ENCODE results near the gene ZNF335. TPM values are rescaled to one million over a fixed set of nuclear protein-coding genes. Genes with fewer than 3 reads are reported as not detected.
A peak's percentile ranks its signal among the peaks of the same experiment; 100 is the strongest.

The ZNF335 gene
- total and polyA plus RNA-seq, 2 of the 13 experiments (the other 11 are each of a cell fraction or from before 2014, with no cell fraction given), result 9.7 to 13.7 TPM

DNA sequence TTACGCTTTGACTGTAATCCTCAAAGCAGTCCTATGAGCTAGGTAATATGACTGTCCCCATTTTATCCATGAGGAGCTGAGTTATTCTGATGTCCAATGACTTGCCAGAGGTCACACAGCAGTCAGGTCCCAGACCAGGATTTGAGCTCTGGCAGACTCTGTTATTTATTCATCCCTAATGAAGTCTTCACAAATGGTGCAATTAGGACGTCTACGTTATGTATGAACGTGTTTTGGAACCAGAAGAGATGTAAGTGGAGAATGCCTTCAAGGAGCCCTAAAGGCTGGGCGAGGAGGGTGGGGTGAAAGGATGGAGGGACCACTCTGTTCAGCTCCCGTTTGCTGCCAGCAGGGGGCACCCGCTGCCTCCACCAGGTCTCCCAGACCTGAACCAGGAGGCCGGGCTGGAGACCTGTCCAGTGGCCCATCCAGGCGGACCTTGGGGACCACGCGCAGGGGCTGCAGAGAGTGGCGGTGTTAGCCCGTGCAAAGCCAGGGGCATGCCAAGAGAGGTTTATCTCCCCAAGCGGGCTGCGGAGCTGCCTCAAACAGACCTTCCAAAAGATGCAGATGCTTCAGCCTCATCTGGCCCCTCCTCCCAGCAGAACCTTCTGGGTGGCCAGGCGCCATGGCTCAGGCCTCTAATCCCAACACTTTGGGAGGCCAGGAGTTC lies 15.2 kb upstream of the ZNF335 start (continued):
- TF ChIP-seq, protein P1, sequence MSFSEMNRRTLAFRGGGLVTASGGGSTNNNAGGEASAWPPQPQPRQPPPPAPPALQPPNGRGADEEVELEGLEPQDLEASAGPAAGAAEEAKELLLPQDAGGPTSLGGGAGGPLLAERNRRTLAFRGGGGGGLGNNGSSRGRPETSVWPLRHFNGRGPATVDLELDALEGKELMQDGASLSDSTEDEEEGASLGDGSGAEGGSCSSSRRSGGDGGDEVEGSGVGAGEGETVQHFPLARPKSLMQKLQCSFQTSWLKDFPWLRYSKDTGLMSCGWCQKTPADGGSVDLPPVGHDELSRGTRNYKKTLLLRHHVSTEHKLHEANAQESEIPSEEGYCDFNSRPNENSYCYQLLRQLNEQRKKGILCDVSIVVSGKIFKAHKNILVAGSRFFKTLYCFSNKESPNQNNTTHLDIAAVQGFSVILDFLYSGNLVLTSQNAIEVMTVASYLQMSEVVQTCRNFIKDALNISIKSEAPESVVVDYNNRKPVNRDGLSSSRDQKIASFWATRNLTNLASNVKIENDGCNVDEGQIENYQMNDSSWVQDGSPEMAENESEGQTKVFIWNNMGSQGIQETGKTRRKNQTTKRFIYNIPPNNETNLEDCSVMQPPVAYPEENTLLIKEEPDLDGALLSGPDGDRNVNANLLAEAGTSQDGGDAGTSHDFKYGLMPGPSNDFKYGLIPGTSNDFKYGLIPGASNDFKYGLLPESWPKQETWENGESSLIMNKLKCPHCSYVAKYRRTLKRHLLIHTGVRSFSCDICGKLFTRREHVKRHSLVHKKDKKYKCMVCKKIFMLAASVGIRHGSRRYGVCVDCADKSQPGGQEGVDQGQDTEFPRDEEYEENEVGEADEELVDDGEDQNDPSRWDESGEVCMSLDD (CRISPR knock-in tag; IDR thresholded peaks at IDR 0.05; ENCODE audit: borderline replicate concordance), result no peak
- TF ChIP-seq HNRNPL (IDR thresholded peaks at IDR 0.05; ENCODE audit: low read depth, low read length) (no peak), SCMH1 (CRISPR knock-in tag; IDR thresholded peaks at IDR 0.05; ENCODE audit: borderline replicate concordance) (no peak), ZSCAN30 (CRISPR knock-in tag; IDR thresholded peaks at IDR 0.05) (no peak), ZFP1 (CRISPR knock-in tag; IDR thresholded peaks at IDR 0.05) (no peak), ZZZ3 (CRISPR knock-in tag; IDR thresholded peaks at IDR 0.05; ENCODE audit: borderline replicate concordance) (no peak; the same call in 1 of the 2 replicates), SP2 (CRISPR knock-in tag; IDR thresholded peaks at IDR 0.05) (no peak), NFYC (CRISPR knock-in tag; IDR thresholded peaks at IDR 0.05) (no peak), ZNF776 (CRISPR knock-in tag; IDR thresholded peaks at IDR 0.05) (no peak), TBP (CRISPR knock-in tag; IDR thresholded peaks at IDR 0.05) (no peak), ZNF260 (CRISPR knock-in tag; IDR thresholded peaks at IDR 0.05; ENCODE audit: borderline replicate concordance, low read depth) (no peak), TARDBP (CRISPR knock-in tag; IDR thresholded peaks at IDR 0.05) (no peak), ZNF660 (CRISPR knock-in tag; IDR thresholded peaks at IDR 0.05; ENCODE audit: borderline replicate concordance, low read depth) (no peak), STAG1 (CRISPR knock-in tag; IDR thresholded peaks at IDR 0.05) (peak; percentile 76), ZNF33A (CRISPR knock-in tag; IDR thresholded peaks at IDR 0.05; ENCODE audit: borderline replicate concordance) (no peak), RBFOX2 (IDR thresholded peaks at IDR 0.05; ENCODE audit: low read depth, low read length) (no peak), DPF2 (CRISPR knock-in tag; IDR thresholded peaks at IDR 0.05; ENCODE audit: borderline replicate concordance, low read depth) (no peak), ZNF496 (CRISPR knock-in tag; IDR thresholded peaks at IDR 0.05; ENCODE audit: insufficient replicate concordance) (no peak)
- TF ChIP-seq, protein P2, sequence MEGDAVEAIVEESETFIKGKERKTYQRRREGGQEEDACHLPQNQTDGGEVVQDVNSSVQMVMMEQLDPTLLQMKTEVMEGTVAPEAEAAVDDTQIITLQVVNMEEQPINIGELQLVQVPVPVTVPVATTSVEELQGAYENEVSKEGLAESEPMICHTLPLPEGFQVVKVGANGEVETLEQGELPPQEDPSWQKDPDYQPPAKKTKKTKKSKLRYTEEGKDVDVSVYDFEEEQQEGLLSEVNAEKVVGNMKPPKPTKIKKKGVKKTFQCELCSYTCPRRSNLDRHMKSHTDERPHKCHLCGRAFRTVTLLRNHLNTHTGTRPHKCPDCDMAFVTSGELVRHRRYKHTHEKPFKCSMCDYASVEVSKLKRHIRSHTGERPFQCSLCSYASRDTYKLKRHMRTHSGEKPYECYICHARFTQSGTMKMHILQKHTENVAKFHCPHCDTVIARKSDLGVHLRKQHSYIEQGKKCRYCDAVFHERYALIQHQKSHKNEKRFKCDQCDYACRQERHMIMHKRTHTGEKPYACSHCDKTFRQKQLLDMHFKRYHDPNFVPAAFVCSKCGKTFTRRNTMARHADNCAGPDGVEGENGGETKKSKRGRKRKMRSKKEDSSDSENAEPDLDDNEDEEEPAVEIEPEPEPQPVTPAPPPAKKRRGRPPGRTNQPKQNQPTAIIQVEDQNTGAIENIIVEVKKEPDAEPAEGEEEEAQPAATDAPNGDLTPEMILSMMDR (CRISPR knock-in tag; IDR thresholded peaks at IDR 0.05), result peak; percentile 94
- TF ChIP-seq, protein P3, sequence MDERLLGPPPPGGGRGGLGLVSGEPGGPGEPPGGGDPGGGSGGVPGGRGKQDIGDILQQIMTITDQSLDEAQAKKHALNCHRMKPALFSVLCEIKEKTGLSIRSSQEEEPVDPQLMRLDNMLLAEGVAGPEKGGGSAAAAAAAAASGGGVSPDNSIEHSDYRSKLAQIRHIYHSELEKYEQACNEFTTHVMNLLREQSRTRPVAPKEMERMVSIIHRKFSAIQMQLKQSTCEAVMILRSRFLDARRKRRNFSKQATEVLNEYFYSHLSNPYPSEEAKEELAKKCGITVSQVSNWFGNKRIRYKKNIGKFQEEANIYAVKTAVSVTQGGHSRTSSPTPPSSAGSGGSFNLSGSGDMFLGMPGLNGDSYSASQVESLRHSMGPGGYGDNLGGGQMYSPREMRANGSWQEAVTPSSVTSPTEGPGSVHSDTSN (CRISPR knock-in tag; IDR thresholded peaks at IDR 0.05), result no peak
- TF ChIP-seq, protein P4, sequence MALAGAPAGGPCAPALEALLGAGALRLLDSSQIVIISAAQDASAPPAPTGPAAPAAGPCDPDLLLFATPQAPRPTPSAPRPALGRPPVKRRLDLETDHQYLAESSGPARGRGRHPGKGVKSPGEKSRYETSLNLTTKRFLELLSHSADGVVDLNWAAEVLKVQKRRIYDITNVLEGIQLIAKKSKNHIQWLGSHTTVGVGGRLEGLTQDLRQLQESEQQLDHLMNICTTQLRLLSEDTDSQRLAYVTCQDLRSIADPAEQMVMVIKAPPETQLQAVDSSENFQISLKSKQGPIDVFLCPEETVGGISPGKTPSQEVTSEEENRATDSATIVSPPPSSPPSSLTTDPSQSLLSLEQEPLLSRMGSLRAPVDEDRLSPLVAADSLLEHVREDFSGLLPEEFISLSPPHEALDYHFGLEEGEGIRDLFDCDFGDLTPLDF (CRISPR knock-in tag; IDR thresholded peaks at IDR 0.05), result no peak
- TF ChIP-seq, protein P5, sequence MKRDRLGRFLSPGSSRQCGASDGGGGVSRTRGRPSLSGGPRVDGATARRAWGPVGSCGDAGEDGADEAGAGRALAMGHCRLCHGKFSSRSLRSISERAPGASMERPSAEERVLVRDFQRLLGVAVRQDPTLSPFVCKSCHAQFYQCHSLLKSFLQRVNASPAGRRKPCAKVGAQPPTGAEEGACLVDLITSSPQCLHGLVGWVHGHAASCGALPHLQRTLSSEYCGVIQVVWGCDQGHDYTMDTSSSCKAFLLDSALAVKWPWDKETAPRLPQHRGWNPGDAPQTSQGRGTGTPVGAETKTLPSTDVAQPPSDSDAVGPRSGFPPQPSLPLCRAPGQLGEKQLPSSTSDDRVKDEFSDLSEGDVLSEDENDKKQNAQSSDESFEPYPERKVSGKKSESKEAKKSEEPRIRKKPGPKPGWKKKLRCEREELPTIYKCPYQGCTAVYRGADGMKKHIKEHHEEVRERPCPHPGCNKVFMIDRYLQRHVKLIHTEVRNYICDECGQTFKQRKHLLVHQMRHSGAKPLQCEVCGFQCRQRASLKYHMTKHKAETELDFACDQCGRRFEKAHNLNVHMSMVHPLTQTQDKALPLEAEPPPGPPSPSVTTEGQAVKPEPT (CRISPR knock-in tag; IDR thresholded peaks at IDR 0.05; ENCODE audit: low read depth), result no peak

Data from HepG2 (cell line).